GM06990 (cell line): Measurements from ENCODE around the gene UCK1.
"Not testable (repeated sequence)": the region's sequence is repeated elsewhere in the genome, so short reads cannot be mapped to it uniquely, and the experiment has no call there.

Experiments
- DNase-seq: peaks from one replicate; pipeline ENCODE4 v3.0.0-alpha.2; 2011; ENCODE audit not compliant: insufficient read length; ENCODE audit errors: extremely low read depth
- H3K27me3 ChIP-seq: replicated peaks from 2 replicates; pipeline ENCODE4 v1.6.0; 2011; ENCODE audit warnings: low read length; ENCODE audit not compliant: control insufficient read depth, insufficient read depth
- H3K36me3 ChIP-seq: 2 replicates; pipeline ENCODE4 v1.5.1; 2011; ENCODE audit warnings: low read length; ENCODE audit not compliant: control insufficient read depth, insufficient read depth
- H3K4me3 ChIP-seq: replicated peaks from 2 replicates; pipeline ENCODE4 v1.5.1; 2011; ENCODE audit warnings: low read depth, mild to moderate bottlenecking, control low read depth, low read length
- TF ChIP-seq, protein P1 (sequence below): IDR thresholded peaks from 2 replicates; pipeline ENCODE4 v1.5.1; 2011; ENCODE audit warnings: low read length, control low read depth, mild to moderate bottlenecking, inconsistent platforms; ENCODE audit not compliant: insufficient read depth, poor library complexity, severe bottlenecking

UCK1 gene

DNA sequence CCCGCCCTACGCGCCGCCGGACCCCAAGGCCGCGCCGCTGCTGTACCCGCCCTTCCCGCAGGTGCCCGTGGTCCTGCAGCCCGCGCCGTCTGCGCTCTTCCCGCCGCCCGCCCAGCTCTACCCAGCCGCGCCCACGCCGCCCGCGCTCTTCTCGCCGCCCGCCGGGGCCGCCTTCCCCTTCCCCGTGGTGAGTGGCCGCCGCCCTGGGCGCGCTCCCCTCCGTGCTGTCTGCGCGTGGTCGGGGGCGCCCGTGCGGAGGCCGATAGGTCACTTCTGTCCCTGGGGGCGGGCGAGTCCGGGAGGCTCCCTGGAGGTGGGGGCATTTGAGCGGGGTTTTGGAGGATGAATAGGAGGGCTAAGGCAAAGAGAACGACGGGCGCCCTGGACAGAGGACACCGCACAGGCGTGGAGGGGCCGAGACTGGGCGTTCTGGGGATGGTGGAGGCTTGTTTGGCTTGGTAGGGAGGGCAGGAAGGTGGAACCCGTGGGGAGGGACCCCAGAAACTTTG, 23.8 kb upstream of the UCK1 start:
- TF ChIP-seq, protein P1, sequence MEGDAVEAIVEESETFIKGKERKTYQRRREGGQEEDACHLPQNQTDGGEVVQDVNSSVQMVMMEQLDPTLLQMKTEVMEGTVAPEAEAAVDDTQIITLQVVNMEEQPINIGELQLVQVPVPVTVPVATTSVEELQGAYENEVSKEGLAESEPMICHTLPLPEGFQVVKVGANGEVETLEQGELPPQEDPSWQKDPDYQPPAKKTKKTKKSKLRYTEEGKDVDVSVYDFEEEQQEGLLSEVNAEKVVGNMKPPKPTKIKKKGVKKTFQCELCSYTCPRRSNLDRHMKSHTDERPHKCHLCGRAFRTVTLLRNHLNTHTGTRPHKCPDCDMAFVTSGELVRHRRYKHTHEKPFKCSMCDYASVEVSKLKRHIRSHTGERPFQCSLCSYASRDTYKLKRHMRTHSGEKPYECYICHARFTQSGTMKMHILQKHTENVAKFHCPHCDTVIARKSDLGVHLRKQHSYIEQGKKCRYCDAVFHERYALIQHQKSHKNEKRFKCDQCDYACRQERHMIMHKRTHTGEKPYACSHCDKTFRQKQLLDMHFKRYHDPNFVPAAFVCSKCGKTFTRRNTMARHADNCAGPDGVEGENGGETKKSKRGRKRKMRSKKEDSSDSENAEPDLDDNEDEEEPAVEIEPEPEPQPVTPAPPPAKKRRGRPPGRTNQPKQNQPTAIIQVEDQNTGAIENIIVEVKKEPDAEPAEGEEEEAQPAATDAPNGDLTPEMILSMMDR = no peak
- Histone ChIP-seq H3K36me3 (no peaks in the 10 kb centered on the region), H3K4me3 (no peak overlapping the region), H3K27me3 (no peaks in the 10 kb centered on the region)
- DNase-seq = no peak

DNA sequence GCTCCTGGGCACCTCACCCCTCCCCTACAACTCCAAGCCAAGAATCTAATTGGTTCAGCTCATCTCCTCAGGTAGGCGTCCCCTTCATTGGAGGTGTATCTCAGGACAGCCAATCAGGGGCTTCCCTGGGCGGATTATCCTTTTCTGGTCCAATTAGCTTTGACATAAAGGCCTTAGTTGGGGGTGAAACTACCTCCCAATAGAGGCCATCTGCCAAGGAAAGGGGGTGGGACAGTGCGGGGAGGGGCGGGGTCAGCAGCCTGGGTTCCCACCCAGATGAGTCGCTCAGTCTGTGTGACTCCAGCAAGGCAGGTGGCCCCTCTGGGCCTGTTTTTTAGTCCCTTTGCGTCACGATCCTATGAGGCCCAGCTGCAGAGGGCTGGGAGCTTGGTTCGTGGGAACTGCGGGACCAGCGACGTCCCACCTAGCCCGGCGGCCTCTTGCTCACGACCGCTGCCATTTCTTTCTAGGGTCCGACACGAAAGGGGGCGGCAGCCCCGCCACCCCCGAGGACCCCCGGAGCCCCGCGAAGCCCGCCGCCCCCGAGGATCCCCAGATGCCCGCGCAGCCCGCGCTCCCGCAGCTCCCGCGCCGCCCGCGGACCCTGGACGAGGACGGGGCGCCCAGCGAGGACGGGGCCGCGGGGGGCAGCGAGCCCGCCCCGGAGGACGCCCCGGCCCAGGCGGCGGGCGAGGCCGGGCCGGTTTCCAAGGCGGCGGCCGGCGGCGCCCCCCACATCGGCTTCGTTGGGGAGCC, 23.2 kb upstream of the UCK1 start:
- TF ChIP-seq, protein P1 = no peak
- DNase-seq = no peak
- Histone ChIP-seq H3K4me3 (no peak overlapping the region), H3K27me3 (no peaks in the 10 kb centered on the region), H3K36me3 (no peaks in the 10 kb centered on the region)

DNA sequence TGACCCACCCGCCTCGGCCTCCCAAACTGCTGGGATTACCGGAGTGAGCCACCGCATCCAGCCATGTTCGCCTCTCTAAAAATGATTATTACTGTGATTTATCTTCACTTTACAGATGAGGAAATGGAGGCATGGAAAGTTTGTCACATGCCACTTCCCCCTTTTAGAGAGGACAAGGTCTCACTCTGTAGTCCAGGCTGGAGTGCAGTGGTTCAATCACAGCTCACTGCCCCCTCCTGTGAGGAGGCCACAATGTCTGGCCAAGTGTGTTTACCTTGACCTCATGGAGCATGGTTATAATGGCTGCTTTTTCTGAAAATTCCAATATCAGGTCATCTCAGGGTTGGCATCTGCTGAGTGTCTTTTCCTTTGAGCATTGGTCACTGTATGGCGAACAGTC, 21.0 kb upstream of the UCK1 start:
- Histone ChIP-seq H3K4me3 (no peak overlapping the region), H3K36me3 (no peaks in the 10 kb centered on the region), H3K27me3 (no peaks in the 10 kb centered on the region)
- DNase-seq = no peak
- TF ChIP-seq, protein P1 = no peak

DNA sequence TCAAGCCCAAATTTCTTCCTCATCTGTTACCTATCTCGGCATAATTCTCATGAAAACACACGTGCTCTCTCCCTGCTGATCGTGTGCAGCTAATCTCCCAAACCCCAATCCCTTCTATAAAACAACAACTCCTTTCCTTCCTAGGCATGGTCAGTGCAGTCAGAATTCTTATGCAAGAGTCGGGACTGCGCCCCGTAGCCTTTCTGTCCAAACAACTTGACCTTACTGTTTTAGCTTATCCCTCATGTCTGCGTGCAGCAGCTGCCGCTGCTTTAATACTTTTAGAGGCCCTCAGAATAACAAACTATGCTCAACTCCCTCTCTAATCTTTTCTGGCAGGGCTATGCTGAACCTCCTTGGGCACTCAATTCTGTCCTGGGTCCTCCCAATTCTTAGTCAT, 19.4 kb upstream of the UCK1 start:
- not testable (repeated sequence) for H3K36me3 ChIP-seq, H3K4me3 ChIP-seq, DNase-seq, H3K27me3 ChIP-seq

DNA sequence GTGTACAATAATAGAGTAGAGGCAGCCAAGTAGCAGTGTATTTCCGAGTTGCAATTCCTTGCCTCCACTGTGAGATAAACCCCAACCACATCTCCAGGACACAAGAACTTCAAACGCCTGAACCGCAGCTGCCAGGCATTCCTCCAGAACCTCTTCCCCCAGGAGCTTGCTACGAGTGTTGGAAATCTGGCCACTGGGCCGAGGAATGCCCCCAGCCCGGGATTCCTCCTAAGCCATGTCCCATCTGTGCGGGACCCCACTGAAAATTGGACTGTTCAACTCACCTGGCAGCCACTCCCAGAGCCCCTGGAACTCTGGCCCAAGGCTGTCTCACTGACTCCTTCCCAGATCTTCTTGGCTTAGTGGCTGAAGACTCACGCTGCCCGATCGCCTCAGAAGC, 18.1 kb upstream of the UCK1 start:
- H3K4me3 ChIP-seq, H3K27me3 ChIP-seq, H3K36me3 ChIP-seq, DNase-seq: not testable (repeated sequence)

DNA sequence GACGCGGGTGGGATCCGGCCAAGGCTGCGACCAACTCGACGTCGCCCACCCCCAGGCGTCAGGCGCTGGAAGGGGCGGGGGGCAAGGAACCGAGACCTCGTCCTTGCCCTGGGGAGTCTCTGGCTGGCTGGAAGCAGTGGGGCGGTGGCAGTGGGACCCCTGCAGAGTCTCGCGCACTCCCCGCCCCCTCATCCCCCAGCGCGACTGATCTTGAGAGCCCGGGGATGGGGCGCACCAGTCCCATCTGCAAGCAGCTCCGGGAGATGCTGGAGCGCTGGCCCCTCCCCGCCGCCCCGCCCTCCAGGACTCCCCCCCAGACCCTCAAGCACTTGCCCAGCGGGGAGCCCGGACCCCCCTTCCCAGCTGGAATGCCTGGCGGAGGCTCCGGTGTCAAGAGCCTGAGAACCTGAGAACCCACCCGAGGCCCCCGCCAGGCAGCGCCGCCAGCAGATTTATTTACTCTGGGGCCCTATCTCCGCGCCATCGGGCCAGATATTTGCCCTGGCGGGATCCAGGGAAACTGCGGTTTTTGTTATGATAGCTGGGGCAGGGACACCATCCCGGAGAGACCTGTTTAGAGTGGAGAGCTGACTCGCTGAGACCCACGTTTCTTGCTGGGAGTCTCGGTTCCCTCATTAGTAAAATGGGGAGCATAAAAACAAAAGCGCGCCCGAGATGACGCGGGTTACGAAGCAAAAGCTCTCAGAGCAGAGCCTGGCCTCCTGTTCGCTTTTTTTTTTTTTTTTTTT, 15.4 kb upstream of the UCK1 start:
- Histone ChIP-seq H3K27me3 (no peaks in the 10 kb centered on the region), H3K36me3 (no peaks in the 10 kb centered on the region), H3K4me3 (no peak overlapping the region)
- TF ChIP-seq, protein P1 = no peak
- no peak for DNase-seq
